Inflammatory macrophage treated with lipopolysaccharide for 1 hour (primary cell): ENCODE results near the gene TTC23.

ENCODE experiments used
- DNase-seq, 2 donors: peaks; one replicate each; pipeline ENCODE4 v3.0.0-alpha.2; 2020 to 2022

TTC23 gene

GRCh38 chr15:99099661-99100060, 149.7 kb downstream of the TTC23 start:
- DNase-seq = no peak

- no peak for DNase-seq
These were observed 150.4 kb downstream of the TTC23 start for GRCh38 chr15:99098991-99099390.

- no peak for DNase-seq
These were observed 151.0 kb downstream of the TTC23 start for GRCh38 chr15:99098426-99098825.

- DNase-seq = peak; percentile 11 to 12
These were observed 151.7 kb downstream of the TTC23 start for GRCh38 chr15:99097441-99098410.

GRCh38 chr15:99096894-99097426, 152.4 kb downstream of the TTC23 start:
- DNase-seq = no peak

- no peak for DNase-seq
These were observed 153.0 kb downstream of the TTC23 start for GRCh38 chr15:99096173-99096893.

GRCh38 chr15:99095626-99096025, 153.8 kb downstream of the TTC23 start:
- no peak for DNase-seq

GRCh38 chr15:99092554-99093172, 156.7 kb downstream of the TTC23 start:
- DNase-seq = no peak

GRCh38 chr15:99090938-99091337, 158.4 kb downstream of the TTC23 start:
- no peak for DNase-seq

- peak; percentile 20 to 41 for DNase-seq
These were observed 159.2 kb downstream of the TTC23 start for GRCh38 chr15:99090011-99090699.

- no peak for DNase-seq
These were observed 161.9 kb downstream of the TTC23 start for GRCh38 chr15:99087405-99087943.

GRCh38 chr15:99086327-99086667, 163.1 kb downstream of the TTC23 start:
- no peak for DNase-seq
